Osteoblast (primary cell): ENCODE results near the gene PSG7. TPM values are rescaled to one million over a fixed set of nuclear protein-coding genes. Genes with fewer than 3 reads are reported as not detected.
"Not testable (repeated sequence)": the region's sequence is repeated elsewhere in the genome, so short reads cannot be mapped to it uniquely, and the experiment has no call there.

Experiments used
- DNase-seq: peaks from one replicate; pipeline ENCODE4 v3.0.0; 2011; ENCODE audit warnings: low spot score, mixed read lengths; ENCODE audit not compliant: insufficient read length; ENCODE audit errors: missing footprints
- H2AFZ ChIP-seq: 2 replicates; pipeline ENCODE4 v1.6.0; 2011; ENCODE audit warnings: mild to moderate bottlenecking, low read length
- H3K27ac ChIP-seq: 2 replicates; pipeline ENCODE4 v1.5.1; 2011; ENCODE audit warnings: mild to moderate bottlenecking, low read depth, low read length, moderate library complexity
- H3K27me3 ChIP-seq: 2 replicates; pipeline ENCODE4 v1.6.0; 2012; ENCODE audit warnings: mild to moderate bottlenecking, control low read depth, inconsistent platforms, low read length, moderate library complexity; ENCODE audit not compliant: insufficient read depth
- H3K36me3 ChIP-seq: 2 replicates; pipeline ENCODE4 v1.5.1; 2011; ENCODE audit warnings: mild to moderate bottlenecking, low read length, control low read depth, moderate library complexity; ENCODE audit not compliant: insufficient read depth
- H3K4me1 ChIP-seq: 2 replicates; pipeline ENCODE4 v1.5.1; 2011; ENCODE audit warnings: mild to moderate bottlenecking, low read length, control low read depth, moderate library complexity; ENCODE audit not compliant: insufficient read depth
- H3K4me2 ChIP-seq: 2 replicates; pipeline ENCODE4 v1.6.0; 2011; ENCODE audit warnings: mild to moderate bottlenecking, low read length; ENCODE audit not compliant: insufficient read depth
- H3K4me3 ChIP-seq: fragments of 200-600 bp; sonication (generic); 3 replicates; pipeline ENCODE4 v1.5.1; 2012; ENCODE audit warnings: mild to moderate bottlenecking, low read length, inconsistent platforms; ENCODE audit not compliant: insufficient read depth
- H3K79me2 ChIP-seq: 2 replicates; pipeline ENCODE4 v1.6.0; 2012; ENCODE audit warnings: mild to moderate bottlenecking, low read length, control low read depth, inconsistent platforms; ENCODE audit not compliant: insufficient read depth
- H3K9me3 ChIP-seq: 2 replicates; pipeline ENCODE4 v1.5.1; 2011; ENCODE audit warnings: low read depth, low read length, control low read depth
- H4K20me1 ChIP-seq: 2 replicates; pipeline ENCODE4 v1.6.0; 2012; ENCODE audit warnings: mild to moderate bottlenecking, low read length, control low read depth; ENCODE audit not compliant: insufficient read depth
- CTCF ChIP-seq: IDR thresholded peaks from 2 replicates; pipeline ENCODE4 v1.5.1; 2011; ENCODE audit warnings: mild to moderate bottlenecking, low read depth, low read length, moderate library complexity; ENCODE audit errors: extremely low read depth
- total RNA-seq: library from RNA; depleted of rRNA; stranded (reverse); fragments of >200 nt; gene quantifications from 2 replicates; pipeline ENCODE4 v1.2.3, GENCODE V29; 2012

Gene PSG7
- not detected in 2 replicates for total RNA-seq

- H3K27ac ChIP-seq, H2AFZ ChIP-seq, DNase-seq, H4K20me1 ChIP-seq, H3K79me2 ChIP-seq, H3K36me3 ChIP-seq, H3K27me3 ChIP-seq, H3K4me2 ChIP-seq, H3K4me3 ChIP-seq, H3K9me3 ChIP-seq: not testable (repeated sequence)
- peaks cover 13% of the 10 kb centered on the region for H3K4me1 ChIP-seq
Observed at GRCh38 chr19:42937107-42937506, at the start of gene PSG7. Gene PSG7 (minus strand): TSS chr19:42937207. CDS start chr19:42937076, 131 bp downstream.

GRCh38 chr19:42985588-42985987 lies 48.6 kb upstream of the PSG7 start:
- DNase-seq, result no peak
- no peak overlapping the region for H3K4me3 ChIP-seq
- no peaks in the 10 kb centered on the region for H3K79me2 ChIP-seq
- no peaks in the 10 kb centered on the region for H3K27me3 ChIP-seq
- no peak overlapping the region for H2AFZ ChIP-seq
- no peak for TF ChIP-seq CTCF
- no peak overlapping the region for H3K4me2 ChIP-seq
- H3K4me1 ChIP-seq, result peaks cover 3% of the 10 kb centered on the region
- no peak overlapping the region for H3K27ac ChIP-seq
- H3K9me3 ChIP-seq, result no peaks in the 10 kb centered on the region
- no peaks in the 10 kb centered on the region for H4K20me1 ChIP-seq
- H3K36me3 ChIP-seq, result no peaks in the 10 kb centered on the region

- not testable (repeated sequence) for H3K9me3 ChIP-seq, H3K4me2 ChIP-seq, H3K4me1 ChIP-seq, H4K20me1 ChIP-seq, H3K27me3 ChIP-seq, H2AFZ ChIP-seq, DNase-seq, H3K79me2 ChIP-seq, H3K4me3 ChIP-seq, H3K27ac ChIP-seq, H3K36me3 ChIP-seq
Observed at GRCh38 chr19:42982111-42982510, 45.1 kb upstream of the PSG7 start.

GRCh38 chr19:42971451-42971850 lies 34.4 kb upstream of the PSG7 start:
- H3K4me1 ChIP-seq, DNase-seq, H3K36me3 ChIP-seq, H4K20me1 ChIP-seq, H3K4me3 ChIP-seq, H2AFZ ChIP-seq, H3K27me3 ChIP-seq, H3K4me2 ChIP-seq, H3K79me2 ChIP-seq, H3K27ac ChIP-seq, H3K9me3 ChIP-seq: not testable (repeated sequence)

GRCh38 chr19:42965176-42965575 lies 28.2 kb upstream of the PSG7 start:
- TF ChIP-seq CTCF, result no peak
- DNase-seq, result no peak
- Histone ChIP-seq H3K36me3 (no peaks in the 10 kb centered on the region), H4K20me1 (no peaks in the 10 kb centered on the region), H3K4me2 (no peak overlapping the region), H3K9me3 (no peaks in the 10 kb centered on the region), H3K79me2 (no peaks in the 10 kb centered on the region), H3K4me3 (no peak overlapping the region), H3K27ac (no peak overlapping the region), H2AFZ (no peak overlapping the region), H3K27me3 (no peaks in the 10 kb centered on the region), H3K4me1 (peaks cover 9% of the 10 kb centered on the region)
